Fibroblast of gingiva (primary cell): Measurements from ENCODE around the gene KIZ.

Experiments
- DNase-seq: peaks from one replicate; pipeline ENCODE4 v3.0.0-alpha.2; 2011; ENCODE audit warnings: low read depth

Gene KIZ

GRCh38 chr20:21105429-21106170 is 20.3 kb upstream of the KIZ start:
- no peak for DNase-seq

GRCh38 chr20:21106171-21107017 is 19.5 kb upstream of the KIZ start, which contains the start of gene LINC00237:
Gene LINC00237 (minus strand): TSS chr20:21106358.
- DNase-seq: no peak

DNA sequence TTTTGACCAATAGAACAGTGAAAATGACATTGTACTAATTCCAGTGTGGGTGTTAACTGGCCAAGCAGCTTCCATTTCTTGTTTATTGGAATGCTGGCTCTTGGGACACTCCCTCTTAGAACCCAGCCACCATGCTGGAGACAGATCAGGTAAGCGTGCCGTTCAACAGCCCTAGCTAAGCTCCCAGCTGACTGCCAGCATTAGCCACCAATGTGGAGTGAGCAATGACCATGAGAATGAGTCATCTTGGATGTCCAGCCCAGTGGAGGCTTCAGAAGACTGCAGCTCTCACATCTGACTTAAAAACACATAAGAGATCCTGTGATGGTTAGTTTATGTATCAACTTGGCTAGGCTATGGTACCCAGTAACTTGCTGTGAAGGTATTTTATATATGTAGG is 16.7 kb upstream of the KIZ start:
- no peak for DNase-seq

GRCh38 chr20:21110811-21111210 is 15.1 kb upstream of the KIZ start:
- DNase-seq: no peak

DNA sequence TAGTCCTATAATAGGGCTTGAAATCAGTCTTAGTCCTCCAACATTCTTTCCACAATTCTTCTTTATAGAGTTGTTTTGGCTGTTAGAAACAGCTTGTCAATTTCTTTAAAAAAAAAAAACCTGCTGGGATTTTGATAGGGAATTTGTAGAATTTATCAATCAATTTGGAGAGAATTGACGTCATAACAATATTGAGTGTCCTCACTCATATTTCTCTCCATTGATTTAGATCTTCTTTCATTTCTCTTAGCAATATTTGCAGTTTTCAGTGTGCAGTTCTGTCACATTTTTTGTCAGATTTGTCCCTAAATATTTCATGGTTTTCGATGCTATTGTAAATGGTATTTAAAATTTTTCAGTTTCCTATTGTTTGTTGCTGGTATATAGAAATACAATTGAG is 14.5 kb upstream of the KIZ start:
- no peak for DNase-seq

DNA sequence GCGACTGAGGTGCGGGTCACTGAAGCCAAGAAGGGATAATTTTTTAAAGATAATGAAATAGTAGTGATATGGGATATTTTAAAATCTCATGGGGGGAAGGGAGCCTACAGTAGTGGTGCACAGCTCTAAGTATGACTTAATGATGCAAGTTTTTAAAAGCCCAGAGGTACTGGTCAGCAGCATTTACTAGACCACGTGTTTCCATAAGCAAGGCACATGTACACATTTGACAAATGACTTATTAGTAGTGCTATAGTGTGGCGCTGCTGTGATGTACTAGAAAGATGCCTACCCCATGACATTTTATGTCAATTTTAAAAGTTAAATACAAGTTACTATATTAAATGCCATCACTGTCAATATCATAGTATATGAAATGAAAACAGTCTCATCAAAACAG is 12.2 kb upstream of the KIZ start:
- no peak for DNase-seq

- DNase-seq: no peak
Observed at GRCh38 chr20:21114584-21114983, 11.3 kb upstream of the KIZ start.

GRCh38 chr20:21117521-21117920 is 8.4 kb upstream of the KIZ start:
- no peak for DNase-seq

DNA sequence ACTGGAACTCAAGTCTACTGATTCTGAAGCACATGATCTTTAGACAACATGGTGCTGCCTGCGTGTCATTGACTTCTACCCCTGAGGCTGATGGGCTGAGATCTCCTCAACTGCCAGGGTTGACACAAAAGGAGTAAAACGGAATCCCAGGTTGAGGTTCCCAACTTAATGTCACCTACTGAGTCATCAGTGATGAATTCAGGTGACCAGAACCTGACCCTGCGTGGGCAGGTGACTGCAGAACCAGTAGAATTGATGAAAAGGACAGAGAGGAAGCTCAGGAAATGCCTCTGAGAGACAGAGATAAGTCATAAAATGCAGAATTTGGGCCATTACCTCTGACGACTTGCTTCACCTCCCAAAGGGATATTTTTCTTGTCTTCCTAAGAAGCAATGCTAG is 7.7 kb upstream of the KIZ start:
- no peak for DNase-seq

DNA sequence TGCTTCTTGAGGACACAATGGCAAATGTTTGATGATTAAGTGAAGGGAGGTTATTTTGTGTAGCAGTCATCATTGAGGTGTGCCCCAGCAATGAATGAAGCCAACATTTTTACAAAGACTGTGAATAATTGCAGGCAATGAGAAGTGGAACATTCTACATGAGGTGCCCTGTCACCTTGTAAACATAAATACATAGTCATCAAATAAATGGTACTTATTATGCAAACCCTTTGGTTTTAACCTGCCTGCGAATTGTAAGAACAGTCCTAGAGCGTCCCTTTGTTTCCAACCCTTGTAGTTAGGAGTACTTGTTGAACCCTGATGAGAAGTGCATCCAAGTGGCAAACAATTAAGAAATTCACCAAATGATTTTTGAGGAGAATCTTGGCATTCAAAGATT is 7.1 kb upstream of the KIZ start:
- no peak for DNase-seq

DNA sequence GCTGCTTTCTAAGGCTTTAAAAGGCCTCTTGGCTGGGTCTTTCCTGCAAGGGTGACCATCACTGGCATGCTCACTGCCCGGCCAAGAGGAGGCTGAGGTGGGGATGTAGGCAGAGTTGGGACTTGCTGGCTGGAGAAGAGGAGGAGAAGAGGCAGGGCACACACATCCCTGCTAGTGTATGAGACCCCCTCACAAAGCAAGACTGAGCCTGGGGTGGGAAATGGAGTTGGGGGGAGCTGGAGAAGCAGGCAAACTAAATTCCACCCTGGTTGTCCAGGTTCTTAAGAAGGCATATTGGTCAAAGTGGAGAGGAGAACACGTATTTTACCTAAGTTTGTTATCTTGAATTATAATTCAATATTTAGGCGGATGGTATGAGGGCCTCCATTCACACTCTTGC is 1.7 kb upstream of the KIZ start:
- DNase-seq: no peak

- peak; percentile 49 for DNase-seq
Observed at GRCh38 chr20:21125072-21125848, 622 bp upstream of the KIZ start.

DNA sequence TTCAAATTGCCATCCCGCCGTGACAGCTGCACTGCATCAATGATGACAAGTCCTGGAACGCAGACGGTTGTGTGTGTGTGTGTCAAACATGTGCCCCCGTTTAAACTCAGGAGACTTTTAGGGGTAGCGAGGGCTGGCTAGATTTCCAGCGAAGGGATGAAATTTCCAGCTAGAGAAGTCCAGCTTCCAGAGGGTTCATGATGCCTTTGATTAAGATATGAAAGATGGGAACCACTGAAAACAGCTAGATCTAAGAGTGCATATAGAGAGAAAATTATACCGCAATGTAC is 644 bp downstream of the KIZ start:
- peak; percentile 11 for DNase-seq

DNA sequence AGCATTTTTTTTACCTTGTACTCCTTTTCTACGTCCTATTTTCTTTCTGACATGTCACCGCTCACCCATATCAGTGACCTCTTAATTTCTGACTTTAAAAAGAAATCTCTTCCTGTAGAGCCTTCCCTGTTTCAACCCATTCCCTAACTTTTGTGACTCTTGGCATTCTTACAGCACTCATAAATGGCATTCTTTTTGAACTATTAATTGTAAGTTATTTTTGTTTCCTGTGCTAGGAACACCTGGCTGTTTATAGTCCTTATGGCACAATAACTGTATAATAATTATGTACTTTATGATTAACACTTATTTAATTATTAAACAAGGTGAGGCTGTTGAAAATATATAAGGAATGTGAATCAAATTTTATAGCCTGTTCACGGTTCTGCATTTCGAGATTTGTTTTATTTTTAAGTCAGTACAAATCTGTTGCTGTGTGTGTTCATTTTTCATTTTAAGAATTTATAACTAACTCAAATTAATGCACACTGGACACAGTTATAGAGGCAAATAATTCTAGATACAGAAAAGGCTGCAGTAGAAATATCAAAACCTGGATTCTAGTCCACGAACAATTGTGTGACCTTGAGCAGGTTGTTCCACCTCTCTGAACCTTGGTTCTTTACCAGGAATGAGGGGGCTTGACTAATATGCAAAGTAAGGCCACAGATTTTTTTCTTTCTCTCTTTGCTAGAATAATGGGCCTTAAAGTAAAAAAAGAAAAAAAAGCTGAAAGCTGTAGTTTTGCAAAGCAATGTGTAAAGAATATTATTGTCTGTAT is 1.5 kb downstream of the KIZ start:
- no peak for DNase-seq

- no peak for DNase-seq
Observed at GRCh38 chr20:21129861-21130260, 4.0 kb downstream of the KIZ start.

DNA sequence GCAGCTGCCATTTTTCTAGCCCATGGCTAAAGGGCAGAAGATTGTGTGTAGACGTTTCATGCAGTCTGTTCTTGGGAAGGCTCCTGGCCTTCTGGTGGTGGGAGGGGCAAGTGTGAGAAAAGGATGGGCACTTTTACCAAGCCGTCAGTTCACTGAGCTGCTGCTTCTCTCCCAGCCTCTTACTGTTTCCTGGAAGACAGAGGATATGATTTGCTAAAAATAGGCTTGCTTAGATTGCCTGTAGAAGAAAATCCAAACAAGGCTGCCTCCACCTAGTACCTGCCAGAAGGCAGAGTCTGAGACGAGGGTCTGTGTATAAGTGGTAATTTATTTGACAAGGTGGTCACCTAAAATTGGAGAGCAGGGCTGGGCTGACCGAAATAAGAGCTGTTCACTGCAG is 7.5 kb downstream of the KIZ start:
- no peak for DNase-seq

DNA sequence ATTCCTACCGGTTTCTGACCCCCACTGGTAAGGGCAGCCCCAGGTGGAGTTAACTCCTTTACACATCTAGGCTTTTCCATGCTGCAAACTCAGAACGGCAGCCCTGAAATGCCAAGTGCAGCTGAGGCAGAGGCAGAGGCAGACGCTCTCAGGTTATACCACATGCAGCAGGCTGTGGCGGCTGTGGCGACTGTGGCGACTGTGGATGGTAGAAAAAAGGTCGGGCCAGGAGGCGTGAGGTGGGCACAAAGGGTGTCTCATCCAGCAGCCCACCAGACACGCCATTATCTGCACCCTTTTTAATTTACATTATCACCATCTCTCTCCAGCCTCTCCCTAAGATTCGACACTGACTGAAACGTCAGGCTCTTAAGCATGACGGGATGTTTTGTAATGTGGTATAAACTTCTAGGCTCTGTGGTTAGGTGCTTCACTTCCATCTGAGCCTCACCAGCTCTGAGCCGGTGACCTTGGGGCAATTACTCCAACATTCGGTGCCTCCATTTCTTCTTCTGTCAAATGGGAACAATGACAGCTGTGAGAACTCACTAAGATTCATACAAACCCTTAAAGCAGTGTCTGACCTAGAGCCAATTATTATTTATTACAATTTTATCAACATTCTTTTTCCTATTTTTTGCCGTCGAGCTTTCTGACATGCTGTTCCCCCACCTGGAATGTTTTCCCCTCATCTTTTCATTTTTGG is 8.2 kb downstream of the KIZ start:
- DNase-seq: no peak

- no peak for DNase-seq
Observed at GRCh38 chr20:21134883-21135493, 9.1 kb downstream of the KIZ start.

GRCh38 chr20:21136015-21136732 is 10.3 kb downstream of the KIZ start:
- no peak for DNase-seq

GRCh38 chr20:21137078-21137477 is 11.2 kb downstream of the KIZ start:
- DNase-seq: no peak
